Fibroblast of lung (primary cell): ENCODE results near the gene CD3G.

Experiments
- EZH2 ChIP-seq: IDR thresholded peaks from 2 replicates; pipeline ENCODE4 v1.5.1; 2012; ENCODE audit warnings: low read length, control low read depth, mild to moderate bottlenecking; ENCODE audit errors: missing control alignments
- TF ChIP-seq, protein P1 (sequence below), 2 donors: IDR thresholded peaks in 1 of 2; conservative IDR thresholded peaks in 1 of 2; 1 replicate in 1 of 2; 2 replicates in 1 of 2; pipeline ENCODE4 v1.5.1; 2011 to 2012; ENCODE audit warnings: low read length in 2 of 2, control low read depth in 1 of 2, inconsistent platforms in 1 of 2, low read depth in 1 of 2, mild to moderate bottlenecking in 1 of 2

GRCh38 chr11:118379497-118379896 lies 35.4 kb downstream of the CD3G start:
- TF ChIP-seq, protein P1, sequence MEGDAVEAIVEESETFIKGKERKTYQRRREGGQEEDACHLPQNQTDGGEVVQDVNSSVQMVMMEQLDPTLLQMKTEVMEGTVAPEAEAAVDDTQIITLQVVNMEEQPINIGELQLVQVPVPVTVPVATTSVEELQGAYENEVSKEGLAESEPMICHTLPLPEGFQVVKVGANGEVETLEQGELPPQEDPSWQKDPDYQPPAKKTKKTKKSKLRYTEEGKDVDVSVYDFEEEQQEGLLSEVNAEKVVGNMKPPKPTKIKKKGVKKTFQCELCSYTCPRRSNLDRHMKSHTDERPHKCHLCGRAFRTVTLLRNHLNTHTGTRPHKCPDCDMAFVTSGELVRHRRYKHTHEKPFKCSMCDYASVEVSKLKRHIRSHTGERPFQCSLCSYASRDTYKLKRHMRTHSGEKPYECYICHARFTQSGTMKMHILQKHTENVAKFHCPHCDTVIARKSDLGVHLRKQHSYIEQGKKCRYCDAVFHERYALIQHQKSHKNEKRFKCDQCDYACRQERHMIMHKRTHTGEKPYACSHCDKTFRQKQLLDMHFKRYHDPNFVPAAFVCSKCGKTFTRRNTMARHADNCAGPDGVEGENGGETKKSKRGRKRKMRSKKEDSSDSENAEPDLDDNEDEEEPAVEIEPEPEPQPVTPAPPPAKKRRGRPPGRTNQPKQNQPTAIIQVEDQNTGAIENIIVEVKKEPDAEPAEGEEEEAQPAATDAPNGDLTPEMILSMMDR (conservative IDR thresholded peaks at IDR 0.05 in 1 of 2, IDR thresholded peaks at IDR 0.05 in 1 of 2; ENCODE audit: low read depth in 1 of 2, low read length in 2 of 2), result no peak
- no peak for TF ChIP-seq EZH2
